ENCODE results near the gene SUSD5. TPM values are rescaled to one million over a fixed set of nuclear protein-coding genes. Genes with fewer than 3 reads are reported as not detected.

SUSD5 gene
- 0.12 TPM for polyA plus RNA-seq (2012; ENCODE audit: insufficient read depth, insufficient read length, low read depth)

- no peak within 1 kb of the TSS for H3K4me3 ChIP-seq (ENCODE audit: low read depth, low read length)
- H3K27me3 ChIP-seq: peaks cover 23% of the 10 kb centered on the region
- no peak for TF ChIP-seq CTCF (IDR thresholded peaks at IDR 0.05; ENCODE audit: low read depth, low read length)
- peak; percentile 3 for DNase-seq
- no peaks in the 10 kb centered on the region for H3K36me3 ChIP-seq
- no peaks in the 10 kb centered on the region for H3K9me3 ChIP-seq
- H3K4me1 ChIP-seq: no peaks in the 10 kb centered on the region
Observed at GRCh38 chr3:33218446-33219174, at the start of gene SUSD5. Gene SUSD5, minus strand, starts transcription at chr3:33218810. Its CDS starts 13 bp downstream, at chr3:33218797.

- no peak for TF ChIP-seq CTCF (IDR thresholded peaks at IDR 0.05; ENCODE audit: low read depth, low read length)
- no peak overlapping the region for H3K4me3 ChIP-seq (ENCODE audit: low read depth, low read length)
- DNase-seq: no peak
- no peaks in the 10 kb centered on the region for H3K27me3 ChIP-seq
- no peaks in the 10 kb centered on the region for H3K9me3 ChIP-seq
- H3K4me1 ChIP-seq: no peaks in the 10 kb centered on the region
- H3K36me3 ChIP-seq: no peaks in the 10 kb centered on the region
Observed at GRCh38 chr3:33260104-33260503, 41.5 kb upstream of the SUSD5 start.

- no peaks in the 10 kb centered on the region for H3K4me1 ChIP-seq
- no peak for TF ChIP-seq CTCF (IDR thresholded peaks at IDR 0.05; ENCODE audit: low read depth, low read length)
- H3K36me3 ChIP-seq: no peaks in the 10 kb centered on the region
- DNase-seq: no peak
- H3K27me3 ChIP-seq: no peaks in the 10 kb centered on the region
- no peaks in the 10 kb centered on the region for H3K9me3 ChIP-seq
- H3K4me3 ChIP-seq (ENCODE audit: low read depth, low read length): no peak overlapping the region
Observed at GRCh38 chr3:33256249-33256648, 37.6 kb upstream of the SUSD5 start.

DNA sequence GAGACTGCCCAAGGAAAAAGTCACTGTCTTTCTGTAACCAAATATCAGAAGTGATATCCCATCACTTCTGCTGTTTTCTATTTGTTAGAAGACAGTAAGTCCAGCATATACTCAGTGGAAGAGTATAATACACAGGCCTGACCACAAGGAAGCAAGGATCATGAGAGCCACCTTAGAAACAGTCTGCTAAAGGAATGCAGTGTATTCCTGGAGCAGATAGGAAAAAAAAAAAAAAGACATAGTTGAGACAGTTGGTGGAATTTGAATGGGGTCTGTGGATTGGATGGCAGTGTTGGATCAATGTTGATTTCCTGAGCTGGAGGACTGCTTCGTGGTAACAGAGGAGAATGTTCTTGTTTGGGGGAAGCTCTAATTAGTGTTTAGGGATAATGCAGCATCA lies 32.1 kb upstream of the SUSD5 start:
- no peaks in the 10 kb centered on the region for H3K36me3 ChIP-seq
- no peak overlapping the region for H3K4me3 ChIP-seq (ENCODE audit: low read depth, low read length)

DNA sequence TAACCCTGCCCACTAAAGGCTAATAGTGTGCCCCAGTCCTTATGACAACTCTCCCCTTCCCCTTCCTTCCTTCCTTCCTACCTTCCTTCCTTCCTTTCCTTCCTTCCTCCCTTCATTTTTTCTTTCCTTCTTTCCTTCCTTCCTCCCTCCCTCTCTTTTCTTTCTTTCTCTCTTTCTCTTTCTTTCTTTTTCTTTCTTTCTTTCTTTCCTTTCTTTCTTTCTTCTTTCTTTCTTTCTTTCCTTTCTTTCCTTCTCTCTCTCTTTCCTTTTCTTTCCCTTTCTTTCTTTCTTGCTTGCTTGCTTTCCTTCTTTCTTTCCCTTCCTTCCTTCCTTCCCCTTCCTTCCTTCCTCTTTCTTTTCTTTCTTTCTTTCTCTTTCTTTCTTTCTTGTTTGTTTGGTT lies 28.2 kb upstream of the SUSD5 start:
- Histone ChIP-seq H3K9me3 (no peaks in the 10 kb centered on the region), H3K27me3 (no peaks in the 10 kb centered on the region), H3K4me3 (ENCODE audit: low read depth, low read length) (no peak overlapping the region), H3K4me1 (no peaks in the 10 kb centered on the region), H3K36me3 (no peaks in the 10 kb centered on the region)
- no peak for TF ChIP-seq CTCF (IDR thresholded peaks at IDR 0.05; ENCODE audit: low read depth, low read length)
- no peak for DNase-seq

More for the DNA sequence above, 32.1 kb upstream of the SUSD5 start:
- no peaks in the 10 kb centered on the region for H3K9me3 ChIP-seq
- no peak for TF ChIP-seq CTCF (IDR thresholded peaks at IDR 0.05; ENCODE audit: low read depth, low read length)
- no peak for DNase-seq
- no peaks in the 10 kb centered on the region for H3K27me3 ChIP-seq
- H3K4me1 ChIP-seq: no peaks in the 10 kb centered on the region

DNA sequence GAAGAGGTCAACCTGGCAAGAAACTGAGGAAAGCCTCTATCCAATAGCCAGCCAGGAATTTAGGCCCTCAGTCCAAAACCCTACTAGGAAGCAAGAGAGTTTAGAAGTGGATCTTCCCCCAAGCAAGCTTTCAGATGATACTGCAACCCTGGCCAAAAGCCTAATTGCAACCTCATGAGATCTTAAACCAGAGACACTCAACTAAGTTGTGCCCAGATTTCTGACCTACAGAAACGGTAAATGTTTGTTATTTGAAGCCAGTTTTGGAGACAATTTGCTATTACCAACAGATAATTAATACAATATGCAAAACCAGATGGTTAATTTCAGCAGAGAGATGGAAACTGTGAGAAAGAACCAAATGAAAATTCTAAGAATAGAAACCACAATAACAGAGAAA lies 21.7 kb upstream of the SUSD5 start:
- no peak for DNase-seq
- H3K36me3 ChIP-seq: no peaks in the 10 kb centered on the region
- no peaks in the 10 kb centered on the region for H3K4me1 ChIP-seq
- no peaks in the 10 kb centered on the region for H3K27me3 ChIP-seq
- H3K9me3 ChIP-seq: no peaks in the 10 kb centered on the region
- TF ChIP-seq CTCF (IDR thresholded peaks at IDR 0.05; ENCODE audit: low read depth, low read length): no peak
- no peak overlapping the region for H3K4me3 ChIP-seq (ENCODE audit: low read depth, low read length)

All from BE2C (cell line).